MM.1S (cell line): Measurements from ENCODE around the gene KRTAP29-1.

Experiments used
- DNase-seq: peaks from one replicate; pipeline ENCODE4 v3.0.0-alpha.2; 2015
- H2AFZ ChIP-seq: fragments of 300-600 bp; sonication (generic); 2 replicates; pipeline ENCODE4 v1.6.0; 2016; ENCODE audit warnings: antibody characterized with exemption, low read length
- H3F3A ChIP-seq: fragments of 300-600 bp; sonication (generic); 2 replicates; pipeline ENCODE4 v1.6.1; 2016; ENCODE audit warnings: mild to moderate bottlenecking, antibody characterized with exemption, low read length, moderate library complexity, mixed read lengths; ENCODE audit not compliant: insufficient read depth
- H3K27ac ChIP-seq: fragments of 300-600 bp; sonication (generic); 2 replicates; pipeline ENCODE4 v1.5.1; 2016; ENCODE audit warnings: mild to moderate bottlenecking, low read length
- H3K27me3 ChIP-seq: fragments of 300-600 bp; sonication (generic); replicated peaks from 2 replicates; pipeline ENCODE4 v1.6.0; 2016; ENCODE audit warnings: low read length; ENCODE audit not compliant: insufficient read depth
- H3K36me3 ChIP-seq: fragments of 300-600 bp; sonication (generic); replicated peaks from 2 replicates; pipeline ENCODE4 v1.6.1; 2016; ENCODE audit warnings: mild to moderate bottlenecking, low read length, mixed read lengths; ENCODE audit not compliant: insufficient read depth
- H3K4me1 ChIP-seq: fragments of 300-600 bp; sonication (generic); 2 replicates; pipeline ENCODE4 v1.6.1; 2016; ENCODE audit warnings: low read length, mixed read lengths
- H3K4me2 ChIP-seq: fragments of 300-600 bp; sonication (generic); 2 replicates; pipeline ENCODE4 v1.6.0; 2016; ENCODE audit warnings: low read depth, low read length
- H3K4me3 ChIP-seq: fragments of 300-600 bp; sonication (generic); 2 replicates; pipeline ENCODE4 v1.5.1; 2016; ENCODE audit warnings: low read length, mixed read lengths
- H3K79me2 ChIP-seq: fragments of 300-600 bp; sonication (generic); 2 replicates; pipeline ENCODE4 v1.6.1; 2016; ENCODE audit warnings: mixed run types, low read length, mixed read lengths
- H3K9ac ChIP-seq: fragments of 300-600 bp; sonication (generic); 2 replicates; pipeline ENCODE4 v1.6.1; 2016; ENCODE audit warnings: low read length, mixed read lengths
- H3K9me2 ChIP-seq: fragments of 300-600 bp; sonication (generic); replicated peaks from 2 replicates; pipeline ENCODE4 v1.6.1; 2016; ENCODE audit warnings: mild to moderate bottlenecking, low read length, mixed read lengths; ENCODE audit not compliant: insufficient read depth
- H3K9me3 ChIP-seq: fragments of 300-600 bp; sonication (generic); replicated peaks from 2 replicates; pipeline ENCODE4 v1.6.1; 2016; ENCODE audit warnings: mild to moderate bottlenecking, low read length, mixed read lengths; ENCODE audit not compliant: insufficient read depth
- H4K20me1 ChIP-seq: fragments of 300-600 bp; sonication (generic); 2 replicates; pipeline ENCODE4 v1.6.1; 2016; ENCODE audit warnings: mild to moderate bottlenecking, low read length, moderate library complexity, mixed read lengths; ENCODE audit not compliant: insufficient read depth
- CTCF ChIP-seq: fragments of 300-600 bp; sonication (generic); IDR thresholded peaks from 2 replicates; pipeline ENCODE4 v1.5.1; 2016; ENCODE audit warnings: antibody characterized with exemption, low read length, mixed read lengths
- EZH2 ChIP-seq: fragments of 300-600 bp; sonication (generic); optimal IDR thresholded peaks from 2 replicates; pipeline ENCODE3; 2017; ENCODE audit warnings: low read depth, mild to moderate bottlenecking, antibody characterized with exemption, low read length, mixed read lengths
- EZH2phosphoT487 ChIP-seq: fragments of 300-600 bp; sonication (generic); IDR thresholded peaks from 2 replicates; pipeline ENCODE4 v1.6.1; 2018; ENCODE audit warnings: antibody characterized with exemption, low read length

KRTAP29-1 gene

GRCh38 chr17:41322094-41322902 is 19.6 kb upstream of the KRTAP29-1 start:
- no peaks in the 10 kb centered on the region for H3K36me3 ChIP-seq
- H3F3A ChIP-seq = no peaks in the 10 kb centered on the region
- no peaks in the 10 kb centered on the region for H3K4me1 ChIP-seq
- no peak overlapping the region for H3K9ac ChIP-seq
- H3K79me2 ChIP-seq = no peaks in the 10 kb centered on the region
- H3K27ac ChIP-seq = no peak overlapping the region
- TF ChIP-seq CTCF (peak; percentile 71), EZH2phosphoT487 (no peak), EZH2 (no peak)
- no peaks in the 10 kb centered on the region for H4K20me1 ChIP-seq
- peak; percentile 58 for DNase-seq
- no peaks in the 10 kb centered on the region for H3K27me3 ChIP-seq
- H3K4me2 ChIP-seq = no peak overlapping the region
- no peaks in the 10 kb centered on the region for H3K9me3 ChIP-seq
- no peak overlapping the region for H3K4me3 ChIP-seq
- no peaks in the 10 kb centered on the region for H3K9me2 ChIP-seq
- no peak overlapping the region for H2AFZ ChIP-seq

- H3F3A ChIP-seq = no peaks in the 10 kb centered on the region
- TF ChIP-seq EZH2phosphoT487 = no peak
- TF ChIP-seq CTCF = no peak
- TF ChIP-seq EZH2 = no peak
- no peak overlapping the region for H3K4me3 ChIP-seq
- H2AFZ ChIP-seq = no peak overlapping the region
- no peak for DNase-seq
- no peaks in the 10 kb centered on the region for H4K20me1 ChIP-seq
- H3K9me2 ChIP-seq = no peaks in the 10 kb centered on the region
- no peaks in the 10 kb centered on the region for H3K79me2 ChIP-seq
- no peaks in the 10 kb centered on the region for H3K4me1 ChIP-seq
- no peaks in the 10 kb centered on the region for H3K9me3 ChIP-seq
- no peak overlapping the region for H3K4me2 ChIP-seq
- H3K27ac ChIP-seq = no peak overlapping the region
- H3K27me3 ChIP-seq = no peaks in the 10 kb centered on the region
- no peak overlapping the region for H3K9ac ChIP-seq
- H3K36me3 ChIP-seq = no peaks in the 10 kb centered on the region
These were observed 15.6 kb upstream of the KRTAP29-1 start for GRCh38 chr17:41318231-41318630.

GRCh38 chr17:41315814-41316445 is 13.3 kb upstream of the KRTAP29-1 start:
- no peak for TF ChIP-seq CTCF
- TF ChIP-seq EZH2phosphoT487 = no peak
- Histone ChIP-seq H3K9me3 (no peaks in the 10 kb centered on the region), H3K36me3 (no peaks in the 10 kb centered on the region), H2AFZ (no peak overlapping the region), H3K4me1 (no peaks in the 10 kb centered on the region), H3K27ac (no peak overlapping the region), H3K27me3 (no peaks in the 10 kb centered on the region), H3K4me3 (no peak overlapping the region), H3K9me2 (no peaks in the 10 kb centered on the region), H3K79me2 (no peaks in the 10 kb centered on the region), H3F3A (no peaks in the 10 kb centered on the region), H3K9ac (no peak overlapping the region), H3K4me2 (no peak overlapping the region), H4K20me1 (no peaks in the 10 kb centered on the region)
- DNase-seq = no peak
